GM21515 (cell line): ENCODE measurements around the gene PRIM2.
A peak's percentile ranks its signal among the peaks of the same experiment; 100 is the strongest.
"Not testable (repeated sequence)": the region's sequence is repeated elsewhere in the genome, so short reads cannot be mapped to it uniquely, and the experiment has no call there.

Source experiments
- ATAC-seq: cut with Tn5 transposase; IDR thresholded peaks from one replicate; pipeline ENCODE4 v1.9.1; 2021; ENCODE audit not compliant: unreplicated experiment

The PRIM2 gene

DNA sequence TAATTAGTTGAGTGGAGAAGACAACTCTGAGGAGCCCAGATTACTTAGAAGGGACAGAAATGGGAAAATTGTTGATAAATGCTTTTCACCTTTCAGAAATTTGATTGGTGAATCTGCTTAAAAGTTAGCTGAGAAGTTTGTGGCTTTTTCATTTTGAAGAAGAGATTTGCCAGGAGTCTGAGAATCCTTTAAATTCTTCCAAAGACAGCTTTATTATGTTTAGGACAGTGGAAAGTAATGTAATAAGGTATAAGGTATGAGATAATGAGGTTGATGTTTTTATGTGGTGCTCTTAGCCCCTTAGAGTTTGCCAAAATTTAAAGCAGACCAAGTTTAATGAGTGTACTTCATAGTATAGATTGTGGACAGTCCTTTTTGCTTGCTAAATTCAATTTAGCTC is 42.3 kb downstream of the PRIM2 start:
- ATAC-seq, result not testable (repeated sequence)

DNA sequence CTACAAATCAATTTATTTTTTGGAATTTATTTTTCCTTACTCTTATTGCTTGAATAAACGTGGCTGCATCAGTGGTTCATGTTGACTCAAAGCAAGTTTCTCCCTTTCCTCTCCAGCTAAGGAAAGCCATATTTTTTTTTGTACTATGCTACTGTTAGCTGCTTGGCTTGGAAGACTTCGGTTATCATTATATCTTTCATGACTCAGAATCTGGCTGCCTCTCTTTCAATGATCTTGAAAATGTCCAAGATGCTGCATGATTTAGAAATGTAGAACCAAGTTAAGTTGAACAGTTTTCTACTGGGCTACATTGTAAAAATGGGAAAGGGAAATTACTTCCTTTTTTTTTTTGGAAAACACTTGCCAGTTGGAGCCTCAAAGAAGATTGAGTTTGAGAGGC is 44.9 kb downstream of the PRIM2 start:
- not testable (repeated sequence) for ATAC-seq

GRCh38 chr6:57365076-57365583 is 47.7 kb downstream of the PRIM2 start:
- not testable (repeated sequence) for ATAC-seq

- not testable (repeated sequence) for ATAC-seq
These were observed 51.7 kb downstream of the PRIM2 start for GRCh38 chr6:57368965-57369731.

DNA sequence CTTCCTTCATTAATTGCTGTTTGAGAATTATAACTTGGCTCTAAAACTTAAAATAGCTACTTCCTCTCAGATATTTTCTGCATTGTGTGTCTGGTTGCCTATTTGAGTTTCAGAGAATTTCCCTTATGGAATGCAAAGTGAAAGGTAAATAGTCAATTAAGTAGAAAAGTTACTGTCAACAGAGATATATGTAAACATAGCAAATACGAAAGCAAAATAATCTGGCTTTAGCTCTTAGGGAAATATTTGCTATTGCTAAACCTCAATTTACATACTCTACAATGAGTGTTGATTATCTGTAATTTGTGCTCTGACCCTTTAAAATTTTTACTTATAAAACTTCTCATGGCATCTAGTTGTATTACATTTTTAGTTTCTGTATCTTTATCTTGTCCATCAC is 54.3 kb downstream of the PRIM2 start:
- not testable (repeated sequence) for ATAC-seq

DNA sequence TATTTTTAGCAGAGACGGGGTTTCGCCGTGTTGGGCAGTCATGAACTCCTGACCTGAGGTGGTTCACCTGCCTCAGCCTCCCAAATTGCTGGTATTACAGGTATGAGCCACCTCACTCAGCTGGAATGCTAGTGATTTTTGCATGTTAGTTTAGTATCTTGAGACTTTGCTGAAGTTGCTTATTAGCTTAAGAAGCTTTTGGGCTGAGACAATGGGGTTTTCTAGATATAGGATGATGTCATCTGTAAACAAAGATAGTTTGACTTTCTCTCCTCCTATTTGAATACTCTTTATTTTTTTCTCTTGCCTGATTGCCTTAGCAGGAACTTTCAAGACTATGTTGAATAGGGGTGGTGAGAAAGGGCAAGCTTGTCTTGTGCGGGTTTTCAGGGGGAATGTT is 57.3 kb downstream of the PRIM2 start:
- not testable (repeated sequence) for ATAC-seq

- ATAC-seq, result not testable (repeated sequence)
These were observed 58.7 kb downstream of the PRIM2 start for GRCh38 chr6:57376083-57376482.

GRCh38 chr6:57389038-57389592 is 71.7 kb downstream of the PRIM2 start:
- not testable (repeated sequence) for ATAC-seq

- ATAC-seq, result not testable (repeated sequence)
These were observed 73.4 kb downstream of the PRIM2 start for GRCh38 chr6:57390818-57391217.

- ATAC-seq, result not testable (repeated sequence)
These were observed 74.6 kb downstream of the PRIM2 start for GRCh38 chr6:57392047-57392446.

DNA sequence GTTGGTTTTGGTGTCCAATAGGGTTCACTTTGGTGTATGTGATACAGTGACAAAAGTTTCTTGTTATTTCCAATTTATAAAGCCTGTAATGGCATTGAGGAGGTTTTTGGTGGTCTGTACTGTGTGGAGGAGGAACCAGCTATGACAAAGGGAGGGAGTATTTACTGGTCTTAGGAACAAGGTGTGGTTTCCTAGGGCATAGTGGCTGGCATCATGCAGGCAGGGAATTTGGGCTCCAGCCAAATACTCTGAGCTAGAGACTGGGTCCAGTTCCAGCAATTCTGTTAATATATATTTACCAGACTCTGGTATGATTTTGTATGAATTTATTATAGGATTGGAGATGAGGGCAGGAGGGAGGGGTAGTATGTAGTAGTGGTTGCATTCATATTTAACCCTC is 101.9 kb downstream of the PRIM2 start:
- not testable (repeated sequence) for ATAC-seq

GRCh38 chr6:57421503-57421902 is 104.1 kb downstream of the PRIM2 start:
- peak; percentile 64 for ATAC-seq

- no peak for ATAC-seq
These were observed 106.0 kb downstream of the PRIM2 start for GRCh38 chr6:57423468-57423867.

GRCh38 chr6:57431742-57432141 is 114.3 kb downstream of the PRIM2 start:
- ATAC-seq, result not testable (repeated sequence)

- no peak for ATAC-seq
These were observed 114.7 kb downstream of the PRIM2 start for GRCh38 chr6:57432157-57432556.

DNA sequence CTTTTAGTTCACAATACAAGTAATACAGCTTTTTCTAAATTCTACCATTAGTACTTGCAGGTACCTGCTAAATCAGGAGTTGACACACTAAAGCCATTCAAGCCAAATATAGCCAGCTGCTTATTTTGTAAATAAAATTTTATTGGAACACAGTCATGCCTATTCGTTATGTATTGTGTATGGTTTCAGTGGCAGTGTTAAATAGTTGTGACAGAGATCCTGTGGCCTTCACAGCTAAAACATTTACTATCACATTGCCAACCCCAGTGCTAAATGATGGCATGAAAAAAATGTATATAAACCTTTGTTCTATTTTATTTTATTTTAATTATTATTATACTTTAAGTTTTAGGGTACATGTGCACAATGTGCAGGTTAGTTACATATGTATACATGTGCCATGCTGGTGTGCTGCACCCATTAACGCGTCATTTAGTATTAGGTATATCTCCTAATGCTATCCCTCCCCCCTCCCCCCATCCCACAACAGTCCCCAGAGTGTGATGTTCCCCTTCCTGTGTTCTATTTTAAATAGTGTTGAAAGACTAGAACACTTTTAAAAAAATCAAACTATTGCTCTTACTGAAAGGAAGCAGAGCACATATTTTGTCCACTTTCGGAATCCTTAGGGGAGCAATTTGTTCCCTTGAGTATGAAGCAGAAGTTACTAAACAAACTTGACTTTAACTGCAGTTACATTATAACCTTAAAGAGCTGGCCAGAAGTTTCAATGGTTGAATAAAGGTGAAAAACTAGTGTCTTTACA is 115.7 kb downstream of the PRIM2 start:
- no peak for ATAC-seq

GRCh38 chr6:57433790-57434189 is 116.4 kb downstream of the PRIM2 start:
- ATAC-seq, result not testable (repeated sequence)

- no peak for ATAC-seq
These were observed 117.5 kb downstream of the PRIM2 start for GRCh38 chr6:57434944-57435343.

GRCh38 chr6:57435475-57436160 is 118.2 kb downstream of the PRIM2 start:
- ATAC-seq, result no peak

- ATAC-seq, result not testable (repeated sequence)
These were observed 123.3 kb downstream of the PRIM2 start for GRCh38 chr6:57440735-57441134.

- ATAC-seq, result not testable (repeated sequence)
These were observed 124.7 kb downstream of the PRIM2 start for GRCh38 chr6:57442133-57442532.
